LNCaP clone FGC (cell line): Measurements from ENCODE around the gene SMARCD3.

Experiments used
- DNase-seq: peaks from one replicate; pipeline ENCODE4 v3.0.0-alpha.2; 2011; ENCODE audit warnings: low read depth
- H3K4me3 ChIP-seq: 2 replicates; pipeline ENCODE4 v1.5.1; 2011; ENCODE audit warnings: mild to moderate bottlenecking, low read depth, low read length, control low read depth
- CTCF ChIP-seq: IDR thresholded peaks from 2 replicates; pipeline ENCODE4 v1.5.1; 2012; ENCODE audit warnings: mild to moderate bottlenecking; ENCODE audit not compliant: control insufficient read depth, insufficient read depth; ENCODE audit errors: extremely low read depth

SMARCD3 gene

GRCh38 chr7:151208253-151208862, 40.1 kb downstream of the SMARCD3 start:
- DNase-seq: no peak
- no peak for TF ChIP-seq CTCF
- H3K4me3 ChIP-seq: no peak overlapping the region

GRCh38 chr7:151207804-151208203, 40.7 kb downstream of the SMARCD3 start:
- TF ChIP-seq CTCF: no peak
- H3K4me3 ChIP-seq: no peak overlapping the region
- no peak for DNase-seq

GRCh38 chr7:151207315-151207714, 41.2 kb downstream of the SMARCD3 start:
- no peak for DNase-seq
- H3K4me3 ChIP-seq: no peak overlapping the region
- no peak for TF ChIP-seq CTCF

- TF ChIP-seq CTCF: no peak
- DNase-seq: no peak
- no peak overlapping the region for H3K4me3 ChIP-seq
These were observed 41.6 kb downstream of the SMARCD3 start for GRCh38 chr7:151206914-151207313.

GRCh38 chr7:151205730-151206129, 42.8 kb downstream of the SMARCD3 start:
- no peak for TF ChIP-seq CTCF
- DNase-seq: no peak
- H3K4me3 ChIP-seq: no peak overlapping the region

GRCh38 chr7:151204383-151205032, 44.0 kb downstream of the SMARCD3 start:
- no peak overlapping the region for H3K4me3 ChIP-seq
- TF ChIP-seq CTCF: peak; percentile 28
- DNase-seq: no peak

GRCh38 chr7:151202836-151203235, 45.7 kb downstream of the SMARCD3 start:
- no peak for DNase-seq
- TF ChIP-seq CTCF: no peak
- H3K4me3 ChIP-seq: no peak overlapping the region
